Naive thymus-derived CD4-positive, alpha-beta T cell (primary cell): Measurements from ENCODE around the gene MPG. TPM values are rescaled to one million over a fixed set of nuclear protein-coding genes. Genes with fewer than 3 reads are reported as not detected.
"Not testable (repeated sequence)": the region's sequence is repeated elsewhere in the genome, so short reads cannot be mapped to it uniquely, and the experiment has no call there.

ENCODE experiments used
- ATAC-seq: fragments of 150-1000 bp; cut with Tn5 transposase; 2 replicates; pipeline ENCODE4 v1.10.0; 2021; ENCODE audit warnings: mild to moderate bottlenecking, moderate library complexity
- CTCF ChIA-PET: fragments of 350-600 bp; sonication (Branson Sonifier 250); formaldehyde crosslinking; loops from one replicate; lab custom pipeline; 2021; ENCODE audit warnings: antibody characterized with exemption; lab: Charles Lee
- POLR2A ChIA-PET: fragments of 350-600 bp; sonication (Branson Sonifier 250); formaldehyde crosslinking; loops from one replicate; lab custom pipeline; 2021; ENCODE audit warnings: antibody characterized with exemption, inconsistent platforms; lab: Charles Lee
- DNase-seq, 9 donors: peaks; one replicate each; pipeline versions ENCODE4 v3.0.0 to v3.0.0-alpha.2; 2020 to 2022; ENCODE audit warnings: mixed read lengths in 1 of 9
- H3K27ac ChIP-seq: one replicate; pipeline ENCODE4 v1.7.0; 2013; ENCODE audit warnings: mild to moderate bottlenecking, low read depth, low read length, moderate library complexity
- H3K27me3 ChIP-seq, 2 donors: one replicate each; pipeline ENCODE4 v1.7.0; 2013; ENCODE audit warnings: low read length in 2 of 2, mild to moderate bottlenecking in 2 of 2, moderate library complexity in 2 of 2; ENCODE audit not compliant: control insufficient read depth in 2 of 2, insufficient read depth in 2 of 2
- H3K36me3 ChIP-seq, 3 experiments: 1 replicate in 2 of 3; 2 replicates in 1 of 3; pipeline ENCODE4 v1.7.0; 2013; ENCODE audit warnings: low read length in 3 of 3, mild to moderate bottlenecking in 3 of 3, moderate library complexity in 1 of 3; ENCODE audit not compliant: insufficient read depth in 3 of 3, control insufficient read depth in 2 of 3
- H3K4me1 ChIP-seq, 2 donors: one replicate each; pipeline ENCODE4 v1.7.0; 2013; ENCODE audit warnings: low read length in 2 of 2, mild to moderate bottlenecking in 2 of 2, moderate library complexity in 1 of 2; ENCODE audit not compliant: control insufficient read depth in 2 of 2, insufficient read depth in 2 of 2
- H3K4me3 ChIP-seq: 2 replicates; pipeline ENCODE4 v1.7.0; 2013; ENCODE audit warnings: mild to moderate bottlenecking, low read length
- H3K9me3 ChIP-seq, 3 experiments: 1 replicate in 2 of 3; 2 replicates in 1 of 3; pipeline ENCODE4 v1.7.0; 2013; ENCODE audit warnings: low read length in 3 of 3; ENCODE audit not compliant: control insufficient read depth in 2 of 3
- H3K27ac Mint-ChIP-seq, 9 donors: one replicate each; pipeline ENCODE4 v1.8.0; 2020 to 2022; ENCODE audit warnings: mixed read lengths in 9 of 9, mild to moderate bottlenecking in 8 of 9, moderate library complexity in 5 of 9, inconsistent platforms in 2 of 9
- H3K27me3 Mint-ChIP-seq, 5 donors: one replicate each; pipeline ENCODE4 v1.8.0; 2021 to 2022; ENCODE audit warnings: mixed read lengths in 5 of 5, mild to moderate bottlenecking in 1 of 5
- H3K36me3 Mint-ChIP-seq, 5 donors: one replicate each; pipeline ENCODE4 v1.8.0; 2020 to 2022; ENCODE audit warnings: mixed read lengths in 5 of 5, mild to moderate bottlenecking in 3 of 5, inconsistent platforms in 1 of 5
- H3K4me1 Mint-ChIP-seq, 7 donors: one replicate each; pipeline ENCODE4 v1.8.0; 2020 to 2022; ENCODE audit warnings: mixed read lengths in 7 of 7, mild to moderate bottlenecking in 3 of 7, inconsistent platforms in 1 of 7
- H3K4me3 Mint-ChIP-seq, 10 donors: one replicate each; pipeline ENCODE4 v1.8.0; 2020 to 2022; ENCODE audit warnings: mild to moderate bottlenecking in 10 of 10, mixed read lengths in 10 of 10, moderate library complexity in 6 of 10, inconsistent platforms in 2 of 10
- H3K9me3 Mint-ChIP-seq, 11 donors: one replicate each; pipeline ENCODE4 v1.8.0; 2020 to 2022; ENCODE audit warnings: mixed read lengths in 11 of 11, mild to moderate bottlenecking in 4 of 11, inconsistent platforms in 1 of 11, moderate library complexity in 1 of 11
- intact Hi-C, 2 donors: fragments of 100-400 bp; cut with micrococcal nuclease; formaldehyde crosslinking; loops; one replicate each; pipeline ENCODE4 v1.15.1; 2023
- polyA plus RNA-seq, 2 donors: library from polyadenylated mRNA; unstranded; fragments of 300-500 nt; fragmentation: Illumina TruSeq; gene quantifications; one replicate each; pipeline ENCODE4 v1.2.3, GENCODE V29; 2021
- total RNA-seq, 6 experiments: library from RNA in 5 of 6; stranded (reverse) in 5 of 6; gene quantifications; 1 replicate in 5 of 6; 2 replicates in 1 of 6; pipeline ENCODE4 v1.2.3 and lab custom pipeline; 2021 to 2026

MPG gene
- total RNA-seq: 10 to 100 TPM; 17.5 to 59.5 (median 25.4) TPM
- polyA plus RNA-seq: 10 to 100 TPM; 50.5 to 52.3 TPM
- 7.9 reads per million, percentile 32 among the genes with 10 or more reads in this experiment for total RNA-seq (lab: John Stamatoyannopoulos, UW)

- ChIA-PET POLR2A (interaction anchor here (0.5 to 1.6 kb wide), 3 partner anchors 17 to 314 kb away, joined by 3 to 5 read pairs (median 3); no protein-coding TSS in a partner anchor), CTCF (interaction anchor here (0.6 to 3.1 kb wide), 2 partner anchors 12 to 1329 kb away, joined by 3 to 9 read pairs; no protein-coding TSS in a partner anchor)
- H3K4me3 Mint-ChIP-seq: peak within 1 kb of the TSS; percentile 84 to 93 (median 90)
- Histone ChIP-seq H3K36me3 (peaks cover 0 to 16% (median 0%) of the 10 kb centered on the region in 3 experiments), H3K9me3 (no peaks in the 10 kb centered on the region), H3K27me3 (no peaks in the 10 kb centered on the region), H3K4me1 (peaks cover 14 to 15% of the 10 kb centered on the region in 2 donors), H3K27ac (peak within 1 kb of the TSS; percentile 71), H3K4me3 (peak within 1 kb of the TSS; percentile 84)
- H3K4me1 Mint-ChIP-seq: peaks cover 11 to 42% (median 30%) of the 10 kb centered on the region in 7 donors
- peaks cover 0 to 4% (median 0%) of the 10 kb centered on the region in 5 donors for H3K36me3 Mint-ChIP-seq
- ATAC-seq: peak; percentile 89
- intact Hi-C loops: loop anchor here (1.0 to 2.0 kb wide), 2 partner anchors 19 to 25 kb away; partner anchors contain the start of genes POLR3K (in 2 of the 2) and SNRNP25 (in 2 of the 2)
- peaks cover 0 to 1% (median 0%) of the 10 kb centered on the region in 11 donors for H3K9me3 Mint-ChIP-seq
- H3K27ac Mint-ChIP-seq: peak within 1 kb of the TSS; percentile 62 to 89 (median 84)
- DNase-seq: peak; percentile 67 to 94 (median 77)
- peaks cover 8 to 21% (median 11%) of the 10 kb centered on the region in 5 donors for H3K27me3 Mint-ChIP-seq
Measured at GRCh38 chr16:77807-78443, at the start of gene MPG. TSS of gene MPG (plus strand) at chr16:78225. CDS start at chr16:78310, 85 bp downstream.

- POLR2A ChIA-PET, H3K4me1 Mint-ChIP-seq, H3K27me3 Mint-ChIP-seq, H3K9me3 Mint-ChIP-seq, H3K4me1 ChIP-seq, H3K9me3 ChIP-seq, H3K36me3 ChIP-seq, H3K27me3 ChIP-seq, intact Hi-C loops, H3K27ac Mint-ChIP-seq, CTCF ChIA-PET, H3K4me3 Mint-ChIP-seq, ATAC-seq, DNase-seq, H3K36me3 Mint-ChIP-seq, H3K4me3 ChIP-seq, H3K27ac ChIP-seq: not testable (repeated sequence)
Measured at GRCh38 chr16:30627-31026, 47.4 kb upstream of the MPG start.

- H3K4me3 Mint-ChIP-seq, H3K4me3 ChIP-seq, POLR2A ChIA-PET, H3K27me3 Mint-ChIP-seq, DNase-seq, H3K9me3 Mint-ChIP-seq, H3K9me3 ChIP-seq, H3K36me3 Mint-ChIP-seq, H3K4me1 ChIP-seq, H3K27ac Mint-ChIP-seq, H3K27me3 ChIP-seq, H3K27ac ChIP-seq, ATAC-seq, CTCF ChIA-PET, intact Hi-C loops, H3K36me3 ChIP-seq: not testable (repeated sequence)
- H3K4me1 Mint-ChIP-seq: peaks cover 6 to 15% (median 9%) of the 10 kb centered on the region in 7 donors
Measured at GRCh38 chr16:33154-33876, 44.7 kb upstream of the MPG start.

- no peak overlapping the region for H3K27ac Mint-ChIP-seq
Measured at GRCh38 chr16:33877-34647, 44.0 kb upstream of the MPG start.

GRCh38 chr16:34648-34987, 43.4 kb upstream of the MPG start:
- ChIA-PET POLR2A (interaction anchor here (0.6 kb wide), 1 partner anchor 702 kb away, joined by 3 read pairs; no protein-coding TSS in a partner anchor), CTCF (no interaction called here)
- Histone ChIP-seq H3K36me3 (no peaks in the 10 kb centered on the region), H3K4me3 (no peak overlapping the region), H3K27me3 (no peaks in the 10 kb centered on the region), H3K4me1 (peaks cover 13% of the 10 kb centered on the region in 2 donors), H3K27ac (no peak overlapping the region), H3K9me3 (no peaks in the 10 kb centered on the region)
- Mint-ChIP-seq H3K36me3 (peaks cover 0 to 2% (median 0%) of the 10 kb centered on the region in 5 donors), H3K4me1 (peaks cover 19 to 28% (median 22%) of the 10 kb centered on the region in 7 donors), H3K27me3 (no peaks in the 10 kb centered on the region), H3K9me3 (no peaks in the 10 kb centered on the region), H3K27ac (no peak overlapping the region), H3K4me3 (no peak overlapping the region)
- no peak for DNase-seq
- ATAC-seq: peak; percentile 6
- intact Hi-C loops: no loop called here

More at GRCh38 chr16:33877-34647, 44.0 kb upstream of the MPG start:
- Mint-ChIP-seq H3K9me3 (no peaks in the 10 kb centered on the region), H3K27me3 (no peaks in the 10 kb centered on the region), H3K4me3 (no peak overlapping the region), H3K4me1 (peaks cover 13 to 23% (median 17%) of the 10 kb centered on the region in 7 donors), H3K36me3 (peaks cover 0 to 2% (median 0%) of the 10 kb centered on the region in 5 donors)
- ATAC-seq (no peak), DNase-seq (no peak)
- H3K27me3 ChIP-seq: no peaks in the 10 kb centered on the region
- H3K36me3 ChIP-seq: no peaks in the 10 kb centered on the region
- no peak overlapping the region for H3K4me3 ChIP-seq
- peaks cover 9% of the 10 kb centered on the region in 2 donors for H3K4me1 ChIP-seq
- no peak overlapping the region for H3K27ac ChIP-seq
- CTCF ChIA-PET: no interaction called here
- H3K9me3 ChIP-seq: no peaks in the 10 kb centered on the region
- intact Hi-C loops: no loop called here
- POLR2A ChIA-PET: interaction anchor here (0.6 kb wide), 1 partner anchor 702 kb away, joined by 3 read pairs; no protein-coding TSS in a partner anchor

GRCh38 chr16:35011-35677, 42.9 kb upstream of the MPG start:
- Mint-ChIP-seq H3K4me3 (no peak overlapping the region), H3K27me3 (no peaks in the 10 kb centered on the region), H3K36me3 (peaks cover 0 to 2% (median 0%) of the 10 kb centered on the region in 5 donors), H3K9me3 (no peaks in the 10 kb centered on the region), H3K4me1 (peaks cover 19 to 30% (median 23%) of the 10 kb centered on the region in 7 donors), H3K27ac (peak overlapping the region in 1 of 9 donors; percentile 33)
- POLR2A ChIA-PET: no interaction called here
- Histone ChIP-seq H3K4me1 (peaks cover 13% of the 10 kb centered on the region in 2 donors), H3K9me3 (no peaks in the 10 kb centered on the region), H3K36me3 (no peaks in the 10 kb centered on the region), H3K27me3 (no peaks in the 10 kb centered on the region), H3K4me3 (no peak overlapping the region), H3K27ac (no peak overlapping the region)
- no peak for DNase-seq
- CTCF ChIA-PET: no interaction called here
- intact Hi-C loops: no loop called here
- peak; percentile 78 for ATAC-seq
